K562 (cell line): ENCODE measurements around the gene STEAP3. TPM values are rescaled to one million over a fixed set of nuclear protein-coding genes. Genes with fewer than 3 reads are reported as not detected.

Experiments
- ATAC-seq: fragments of 200-7000 bp; cut with Tn5 transposase; 3 replicates; pipeline ENCODE4 v1.9.1; 2020; ENCODE audit warnings: moderate library complexity
- BruUV-seq: library from RNA; stranded (reverse); fragments of 400-500 nt; replicated peaks from 2 replicates; lab custom pipeline; 2021; lab: Mats Ljungman, UMichigan
- CTCF ChIA-PET: fragments of 300-600 bp; formaldehyde crosslinking; extraction: SDS; loops from one replicate; lab custom pipeline; 2021; ENCODE audit warnings: low intra/inter-chr PET ratio; lab: Yijun Ruan, JAX
- POLR2A ChIA-PET: fragments of 300-600, 350-650 bp; sonication (Branson Sonifier 250); formaldehyde crosslinking; extraction: SDS; loops from one replicate; lab custom pipeline; 2021; ENCODE audit warnings: antibody characterized with exemption, inconsistent platforms; lab: Yijun Ruan, JAX
- DNase-seq, 4 experiments: peaks; one replicate each; pipeline versions ENCODE4 v3.0.0 to v3.0.0-alpha.2; 2011 to 2018; ENCODE audit warnings: low spot score in 3 of 4, mixed read lengths in 3 of 4; ENCODE audit errors: extremely low read depth in 1 of 4
- FAIRE-seq: peaks from 2 replicates; lab custom pipeline; 2011; peaks lifted over from hg19 to GRCh38; lab: Jason Lieb, UNC
- H2AFZ ChIP-seq: 2 replicates; pipeline ENCODE4 v1.6.0; 2011; ENCODE audit warnings: low read depth, low read length, control low read depth, inconsistent platforms
- H3K27ac ChIP-seq: fragments of 200-600 bp; 3 replicates; pipeline ENCODE4 v1.8.0; 2011; ENCODE audit warnings: low read depth, mild to moderate bottlenecking, control low read depth, inconsistent platforms, low read length, moderate library complexity, mixed read lengths; ENCODE audit errors: extremely low read depth
- H3K27me3 ChIP-seq, 2 experiments: fragments of 300-600 bp in 1 of 2; 2 replicates in 1 of 2; 3 replicates in 1 of 2; pipeline versions ENCODE4 v1.6.0 to v1.8.0; 2011; ENCODE audit warnings: inconsistent platforms in 2 of 2, low read length in 2 of 2, mild to moderate bottlenecking in 1 of 2, mixed read lengths in 1 of 2, moderate library complexity in 1 of 2; ENCODE audit not compliant: control insufficient read depth in 2 of 2, insufficient read depth in 2 of 2
- H3K36me3 ChIP-seq: fragments of 300-600 bp; 3 replicates; pipeline ENCODE4 v1.8.0; 2011; ENCODE audit warnings: mild to moderate bottlenecking, low read length, inconsistent platforms; ENCODE audit not compliant: control insufficient read depth, insufficient read depth
- H3K4me1 ChIP-seq, 2 experiments: fragments of 200-600 bp in 1 of 2; replicated peaks in 1 of 2; 2 replicates in 1 of 2; 3 replicates in 1 of 2; pipeline versions ENCODE4 v1.5.1 to v1.8.0; 2011; ENCODE audit warnings: inconsistent platforms in 2 of 2, low read length in 2 of 2, mild to moderate bottlenecking in 1 of 2, mixed read lengths in 1 of 2, moderate library complexity in 1 of 2; ENCODE audit not compliant: control insufficient read depth in 2 of 2, insufficient read depth in 2 of 2
- H3K4me2 ChIP-seq: 2 replicates; pipeline ENCODE4 v1.6.1; 2011; ENCODE audit warnings: low read length, control low read depth, inconsistent platforms, mixed read lengths; ENCODE audit not compliant: insufficient read depth
- H3K4me3 ChIP-seq: fragments of 200-600 bp; sonication (generic), shearing (Covaris generic); 2 replicates; pipeline ENCODE4 v1.5.1; 2016; ENCODE audit warnings: control low read depth, inconsistent platforms
- H3K79me2 ChIP-seq: fragments of 200-600 bp; 3 replicates; pipeline ENCODE4 v1.8.0; 2011; ENCODE audit warnings: low read length, inconsistent platforms; ENCODE audit not compliant: control insufficient read depth, insufficient read depth
- H3K9ac ChIP-seq, 2 experiments: 2 replicates each; pipeline versions ENCODE4 v1.6.0 to v1.6.1; 2011; ENCODE audit warnings: low read depth in 2 of 2, low read length in 2 of 2, control low read depth in 1 of 2, inconsistent platforms in 1 of 2, mild to moderate bottlenecking in 1 of 2, mixed read lengths in 1 of 2; ENCODE audit not compliant: insufficient read depth in 1 of 2
- H3K9me1 ChIP-seq: one replicate; pipeline ENCODE4 v1.6.0; 2011; ENCODE audit warnings: inconsistent platforms, mild to moderate bottlenecking, low read length, moderate library complexity; ENCODE audit not compliant: control insufficient read depth, insufficient read depth
- H3K9me3 ChIP-seq: replicated peaks from 2 replicates; pipeline ENCODE4 v1.5.1; 2011; ENCODE audit warnings: low read depth, low read length, inconsistent platforms; ENCODE audit not compliant: control insufficient read depth, insufficient read depth
- H4K20me1 ChIP-seq: replicated peaks from 2 replicates; pipeline ENCODE4 v1.6.1; 2011; ENCODE audit warnings: low read length, inconsistent platforms, mixed read lengths; ENCODE audit not compliant: control insufficient read depth, insufficient read depth
- BCOR ChIP-seq: fragments of 450-650 bp; IDR thresholded peaks from 2 replicates; pipeline ENCODE4 v1.6.1; 2016
- FOXK2 ChIP-seq, 2 experiments: fragments of 450-650 bp; IDR thresholded peaks in 1 of 2; conservative IDR thresholded peaks in 1 of 2; 2 replicates each; pipeline ENCODE4 v1.6.1; 2016; ENCODE audit warnings: low read depth in 2 of 2, mild to moderate bottlenecking in 1 of 2
- ID3 ChIP-seq, 2 experiments: fragments of 250-450 bp in 1 of 2; fragments of 450-650 bp in 1 of 2; sonication (Bioruptor Pico) in 1 of 2; IDR thresholded peaks; 2 replicates each; pipeline versions ENCODE4 v1.6.1 to v1.8.0; 2016 to 2021; ENCODE audit warnings: mild to moderate bottlenecking in 2 of 2, moderate library complexity in 2 of 2, missing compliant biosample characterization in 1 of 2, missing genetic modification characterization in 1 of 2
- POLR2AphosphoS2 ChIP-seq: IDR thresholded peaks from 2 replicates; pipeline ENCODE4 v1.6.1; 2012; ENCODE audit warnings: low read length, improper control_type of control experiment
- ZBTB9 ChIP-seq: fragments of 450-650 bp; formaldehyde crosslinking; IDR thresholded peaks from 2 replicates; pipeline ENCODE4 v1.4.0; 2020; ENCODE audit warnings: mild to moderate bottlenecking, moderate library complexity
- ZC3H4 ChIP-seq: sonication (generic); formaldehyde crosslinking; IDR thresholded peaks from 2 replicates; pipeline ENCODE4 v1.9.0; 2021; ENCODE audit warnings: missing genetic modification reagents, borderline replicate concordance
- WGBS: fragments of 100-300 bp; shearing (Covaris generic); methylation state at CpG from one replicate; pipeline ENCODE4 v1.1.6; 2016; ENCODE audit warnings: low coverage, mixed read lengths; ENCODE audit not compliant: insufficient coverage; ENCODE audit errors: missing lambda C conversion rate; 5-methylcytosine and 5-hydroxymethylcytosine counted together
- in situ Hi-C: fragments of 300-500 bp; cut with MboI; formaldehyde crosslinking; loops from 4 replicates; pipeline ENCODE4 v1.15.0; 2018; ENCODE audit warnings: inconsistent platforms, mixed read lengths
- intact Hi-C: fragments of 100-400 bp; cut with micrococcal nuclease; formaldehyde crosslinking; loops from 2 replicates; pipeline ENCODE4 v1.14.2; 2022
- polyA plus RNA-seq, 8 experiments: library from polyadenylated mRNA; depleted of rRNA in 4 of 8; stranded (reverse) in 5 of 8; unstranded in 3 of 8; fragments of >200 nt; fragmentation: Nextera tagmentation in 2 of 8; fragmentation: Illumina TruSeq in 1 of 8; extraction: Ambion mirVana in 2 of 8; extraction: Trizol in 1 of 8; gene quantifications; 2 replicates each; pipeline versions ENCODE4 v1.2.1 to v1.2.3, GENCODE V29; 2011 to 2014; ENCODE audit warnings: inconsistent platforms in 1 of 8, missing spikeins in 1 of 8
- total RNA-seq, 7 experiments: library from RNA; depleted of rRNA in 6 of 7; stranded (reverse); fragments of >200 nt in 6 of 7; fragmentation: Illumina TruSeq in 2 of 7; extraction: Trizol in 2 of 7; gene quantifications; 2 replicates each; pipeline versions ENCODE4 v1.2.1 to v1.2.3, GENCODE V29; 2011 to 2021; ENCODE audit warnings: low replicate concordance in 1 of 7
- TF ChIP-seq, protein P1 (sequence below): fragments of 200-800 bp; sonication (Bioruptor generic); IDR thresholded peaks from 2 replicates; pipeline ENCODE4 v1.6.1; 2017; ENCODE audit warnings: missing genetic modification characterization, missing compliant biosample characterization
- TF ChIP-seq, protein P2 (sequence below): IDR thresholded peaks from 3 replicates; pipeline ENCODE4 v1.6.1; 2011; ENCODE audit warnings: borderline replicate concordance, mild to moderate bottlenecking, moderate library complexity; ENCODE audit not compliant: insufficient read length; ENCODE audit errors: extremely low read depth

The STEAP3 gene
- total and polyA plus RNA-seq, 9 of the 15 experiments (the other 6 are each of a cell fraction or from before 2014, with no cell fraction given) = 1.8 to 31.6 (median 9.0) TPM

GRCh38 chr2:119177838-119178190 lies 45.8 kb upstream of the STEAP3 start:
- no TSS peak for BruUV-seq
- H4K20me1 ChIP-seq = 0 out of 2 replicates have a peak, but pooled peaks cover 6% of the 10 kb centered on the region
- DNase-seq (no peak), ATAC-seq (no peak), FAIRE-seq (no peak)
- H3K9me3 ChIP-seq = no peaks in the 10 kb centered on the region
- H3K4me1 ChIP-seq = peaks cover 7 to 17% of the 10 kb centered on the region in 2 experiments; a peak in 4 of 5 replicates
- CTCF ChIA-PET = no interaction called here
- H3K27ac ChIP-seq = no peak overlapping the region
- H3K79me2 ChIP-seq = no peaks in the 10 kb centered on the region
- no peak overlapping the region for H3K4me2 ChIP-seq
- H3K36me3 ChIP-seq = no peaks in the 10 kb centered on the region
- in situ Hi-C loops = no loop called here
- no peak overlapping the region for H3K9ac ChIP-seq
- WGBS = 5% methylated on average over 3 of the region's 4 CpGs
- H3K27me3 ChIP-seq = peaks cover 0 to 17% of the 10 kb centered on the region in 2 experiments; a peak in 3 of 5 replicates
- TF ChIP-seq ID3 (CRISPR knock-in tag; IDR thresholded peaks at IDR 0.05) = no peak
- TF ChIP-seq ID3 (tag; IDR thresholded peaks at IDR 0.05) = no peak
- no peak for TF ChIP-seq FOXK2 (conservative IDR thresholded peaks at IDR 0.05 in 1 of 2, IDR thresholded peaks at IDR 0.05 in 1 of 2; ENCODE audit: low read depth in 2 of 2)
- TF ChIP-seq ZC3H4 (CRISPR knock-in tag) = no peak
- TF ChIP-seq BCOR = no peak
- TF ChIP-seq POLR2AphosphoS2 = no peak
- H2AFZ ChIP-seq = no peak overlapping the region
- POLR2A ChIA-PET = no interaction called here
- no peaks in the 10 kb centered on the region for H3K9me1 ChIP-seq
- intact Hi-C loops = no loop called here
- H3K4me3 ChIP-seq = no peak overlapping the region

DNA sequence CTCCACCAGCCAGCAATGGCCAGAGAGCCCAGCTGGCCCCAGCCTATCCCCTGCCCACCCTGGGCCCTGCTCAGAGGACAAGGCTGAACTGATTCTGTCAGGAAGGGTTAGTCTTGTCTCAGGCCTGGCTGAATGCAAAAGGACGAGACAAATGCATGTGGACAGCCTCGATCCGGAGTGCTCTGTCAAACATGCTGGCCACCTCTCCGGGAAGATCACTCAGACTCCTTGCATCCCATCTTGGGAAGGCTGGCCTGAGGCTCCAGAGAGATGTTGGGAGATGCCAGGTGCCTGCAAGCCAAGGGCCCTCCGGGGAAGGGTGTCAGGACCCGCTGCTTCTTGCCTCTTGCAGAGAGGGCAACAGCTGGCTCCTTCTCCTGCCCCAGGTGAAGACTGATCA lies 44.9 kb upstream of the STEAP3 start:
- ChIA-PET CTCF (no interaction called here), POLR2A (no interaction called here)
- intact Hi-C loops (no loop called here), in situ Hi-C loops (no loop called here)
- 8% methylated on average over 6 of the region's 6 CpGs for WGBS
- peaks cover 7 to 17% of the 10 kb centered on the region in 2 experiments; a peak in 4 of 5 replicates for H3K4me1 ChIP-seq
- no peaks in the 10 kb centered on the region for H3K79me2 ChIP-seq
- H3K9me1 ChIP-seq = no peaks in the 10 kb centered on the region
- FAIRE-seq (no peak), DNase-seq (no peak), ATAC-seq (no peak)
- H3K4me3 ChIP-seq = no peak overlapping the region
- BruUV-seq = no TSS peak
- no peak overlapping the region for H2AFZ ChIP-seq
- H3K4me2 ChIP-seq = no peak overlapping the region
- no peak overlapping the region for H3K9ac ChIP-seq
- no peaks in the 10 kb centered on the region for H3K36me3 ChIP-seq
- 0 out of 2 replicates have a peak, but pooled peaks cover 6% of the 10 kb centered on the region for H4K20me1 ChIP-seq
- no peak overlapping the region for H3K27ac ChIP-seq
- H3K9me3 ChIP-seq = no peaks in the 10 kb centered on the region
- peaks cover 0 to 17% of the 10 kb centered on the region in 2 experiments; a peak in 3 of 5 replicates for H3K27me3 ChIP-seq
- no peak for TF ChIP-seq ZBTB9 (CRISPR knock-in tag)
- TF ChIP-seq, protein P1, sequence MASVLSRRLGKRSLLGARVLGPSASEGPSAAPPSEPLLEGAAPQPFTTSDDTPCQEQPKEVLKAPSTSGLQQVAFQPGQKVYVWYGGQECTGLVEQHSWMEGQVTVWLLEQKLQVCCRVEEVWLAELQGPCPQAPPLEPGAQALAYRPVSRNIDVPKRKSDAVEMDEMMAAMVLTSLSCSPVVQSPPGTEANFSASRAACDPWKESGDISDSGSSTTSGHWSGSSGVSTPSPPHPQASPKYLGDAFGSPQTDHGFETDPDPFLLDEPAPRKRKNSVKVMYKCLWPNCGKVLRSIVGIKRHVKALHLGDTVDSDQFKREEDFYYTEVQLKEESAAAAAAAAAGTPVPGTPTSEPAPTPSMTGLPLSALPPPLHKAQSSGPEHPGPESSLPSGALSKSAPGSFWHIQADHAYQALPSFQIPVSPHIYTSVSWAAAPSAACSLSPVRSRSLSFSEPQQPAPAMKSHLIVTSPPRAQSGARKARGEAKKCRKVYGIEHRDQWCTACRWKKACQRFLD (CRISPR knock-in tag) = no peak
- TF ChIP-seq, protein P2, sequence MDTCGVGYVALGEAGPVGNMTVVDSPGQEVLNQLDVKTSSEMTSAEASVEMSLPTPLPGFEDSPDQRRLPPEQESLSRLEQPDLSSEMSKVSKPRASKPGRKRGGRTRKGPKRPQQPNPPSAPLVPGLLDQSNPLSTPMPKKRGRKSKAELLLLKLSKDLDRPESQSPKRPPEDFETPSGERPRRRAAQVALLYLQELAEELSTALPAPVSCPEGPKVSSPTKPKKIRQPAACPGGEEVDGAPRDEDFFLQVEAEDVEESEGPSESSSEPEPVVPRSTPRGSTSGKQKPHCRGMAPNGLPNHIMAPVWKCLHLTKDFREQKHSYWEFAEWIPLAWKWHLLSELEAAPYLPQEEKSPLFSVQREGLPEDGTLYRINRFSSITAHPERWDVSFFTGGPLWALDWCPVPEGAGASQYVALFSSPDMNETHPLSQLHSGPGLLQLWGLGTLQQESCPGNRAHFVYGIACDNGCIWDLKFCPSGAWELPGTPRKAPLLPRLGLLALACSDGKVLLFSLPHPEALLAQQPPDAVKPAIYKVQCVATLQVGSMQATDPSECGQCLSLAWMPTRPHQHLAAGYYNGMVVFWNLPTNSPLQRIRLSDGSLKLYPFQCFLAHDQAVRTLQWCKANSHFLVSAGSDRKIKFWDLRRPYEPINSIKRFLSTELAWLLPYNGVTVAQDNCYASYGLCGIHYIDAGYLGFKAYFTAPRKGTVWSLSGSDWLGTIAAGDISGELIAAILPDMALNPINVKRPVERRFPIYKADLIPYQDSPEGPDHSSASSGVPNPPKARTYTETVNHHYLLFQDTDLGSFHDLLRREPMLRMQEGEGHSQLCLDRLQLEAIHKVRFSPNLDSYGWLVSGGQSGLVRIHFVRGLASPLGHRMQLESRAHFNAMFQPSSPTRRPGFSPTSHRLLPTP = no peak
